BE2C (cell line): ENCODE results near the gene PLEKHS1.
"Not testable (repeated sequence)": the region's sequence is repeated elsewhere in the genome, so short reads cannot be mapped to it uniquely, and the experiment has no call there.

Source experiments
- DNase-seq: peaks from one replicate; pipeline ENCODE4 v3.0.0-alpha.2; 2020
- H3K27me3 ChIP-seq: fragments of 250-450 bp; sonication (Bioruptor Pico); 2 replicates; pipeline ENCODE4 v1.5.1; 2020; ENCODE audit warnings: mild to moderate bottlenecking
- H3K36me3 ChIP-seq: fragments of 250-450 bp; sonication (Bioruptor Pico); 2 replicates; pipeline ENCODE4 v1.5.1; 2020; ENCODE audit warnings: mild to moderate bottlenecking
- H3K4me1 ChIP-seq: fragments of 250-450 bp; sonication (Bioruptor Pico); 2 replicates; pipeline ENCODE4 v1.5.1; 2020
- H3K4me3 ChIP-seq: 2 replicates; pipeline ENCODE4 v1.5.1; 2011; ENCODE audit warnings: low read depth, low read length
- H3K9me3 ChIP-seq: fragments of 250-450 bp; sonication (Bioruptor Pico); 2 replicates; pipeline ENCODE4 v1.5.1; 2020
- TF ChIP-seq, protein P1 (sequence below): IDR thresholded peaks from 2 replicates; pipeline ENCODE4 v1.5.1; 2012; ENCODE audit warnings: mild to moderate bottlenecking, low read depth, low read length

PLEKHS1 gene

DNA sequence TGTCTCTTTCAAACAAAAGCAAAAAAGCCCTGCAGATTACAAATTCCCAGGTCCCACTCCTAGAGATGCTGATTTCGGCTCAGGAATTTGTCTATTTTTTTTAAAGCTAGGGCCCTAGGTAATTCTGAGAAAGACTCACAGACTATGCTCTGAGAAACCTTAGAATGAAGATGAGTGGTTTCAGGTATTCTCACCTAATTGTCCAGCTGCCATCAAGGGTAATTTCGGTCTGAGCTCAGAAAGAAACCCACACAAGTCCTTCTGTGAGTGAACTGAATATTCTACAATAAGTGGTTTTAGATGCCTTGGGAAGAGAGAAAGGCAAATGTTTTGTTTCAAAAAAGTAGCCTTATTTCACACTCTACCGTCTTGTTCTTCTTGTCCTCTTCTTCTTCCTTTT is 56.7 kb downstream of the PLEKHS1 start:
- no peaks in the 10 kb centered on the region for H3K4me1 ChIP-seq
- no peak for DNase-seq
- no peaks in the 10 kb centered on the region for H3K36me3 ChIP-seq
- TF ChIP-seq, protein P1, sequence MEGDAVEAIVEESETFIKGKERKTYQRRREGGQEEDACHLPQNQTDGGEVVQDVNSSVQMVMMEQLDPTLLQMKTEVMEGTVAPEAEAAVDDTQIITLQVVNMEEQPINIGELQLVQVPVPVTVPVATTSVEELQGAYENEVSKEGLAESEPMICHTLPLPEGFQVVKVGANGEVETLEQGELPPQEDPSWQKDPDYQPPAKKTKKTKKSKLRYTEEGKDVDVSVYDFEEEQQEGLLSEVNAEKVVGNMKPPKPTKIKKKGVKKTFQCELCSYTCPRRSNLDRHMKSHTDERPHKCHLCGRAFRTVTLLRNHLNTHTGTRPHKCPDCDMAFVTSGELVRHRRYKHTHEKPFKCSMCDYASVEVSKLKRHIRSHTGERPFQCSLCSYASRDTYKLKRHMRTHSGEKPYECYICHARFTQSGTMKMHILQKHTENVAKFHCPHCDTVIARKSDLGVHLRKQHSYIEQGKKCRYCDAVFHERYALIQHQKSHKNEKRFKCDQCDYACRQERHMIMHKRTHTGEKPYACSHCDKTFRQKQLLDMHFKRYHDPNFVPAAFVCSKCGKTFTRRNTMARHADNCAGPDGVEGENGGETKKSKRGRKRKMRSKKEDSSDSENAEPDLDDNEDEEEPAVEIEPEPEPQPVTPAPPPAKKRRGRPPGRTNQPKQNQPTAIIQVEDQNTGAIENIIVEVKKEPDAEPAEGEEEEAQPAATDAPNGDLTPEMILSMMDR: no peak
- no peak overlapping the region for H3K4me3 ChIP-seq
- no peaks in the 10 kb centered on the region for H3K9me3 ChIP-seq
- H3K27me3 ChIP-seq: peaks cover 33% of the 10 kb centered on the region

DNA sequence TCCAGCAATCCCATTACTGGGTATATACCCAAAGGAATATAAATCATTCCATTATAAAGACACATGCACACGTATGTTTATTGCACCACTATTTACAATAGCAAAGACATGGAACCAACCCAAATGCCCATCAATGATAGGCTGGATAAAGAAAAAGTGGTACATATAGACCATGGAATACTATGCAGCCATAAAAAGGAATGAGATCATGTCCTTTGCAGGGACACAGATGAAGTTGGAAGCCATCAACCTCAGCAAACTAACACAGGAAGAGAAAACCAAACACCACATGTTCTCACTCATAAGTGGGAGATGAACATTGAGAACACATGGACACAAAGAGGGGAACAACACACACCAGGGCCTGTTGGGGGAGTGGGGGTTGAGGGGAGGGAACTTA is 63.2 kb downstream of the PLEKHS1 start:
- H3K9me3 ChIP-seq, H3K4me3 ChIP-seq, H3K36me3 ChIP-seq, H3K27me3 ChIP-seq, H3K4me1 ChIP-seq, DNase-seq: not testable (repeated sequence)

DNA sequence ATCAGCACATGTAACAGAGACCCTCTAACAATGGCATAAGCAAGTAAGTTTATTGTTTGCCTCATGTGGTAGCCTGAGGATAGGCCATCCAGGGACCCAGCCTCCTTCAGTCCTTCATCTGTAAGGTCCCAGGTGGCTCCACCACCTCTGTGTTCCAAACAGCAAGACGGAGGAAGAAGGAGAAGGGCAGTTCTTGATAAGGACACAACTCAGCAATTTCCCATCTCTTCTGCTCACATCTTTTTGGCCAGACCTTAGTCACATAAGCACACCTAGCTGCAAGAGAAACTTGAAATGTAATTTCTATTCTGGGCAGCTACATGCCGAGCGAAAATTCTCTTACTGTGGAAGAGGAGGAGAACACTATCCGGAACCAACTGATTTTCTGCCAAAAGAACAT is 68.5 kb downstream of the PLEKHS1 start:
- DNase-seq: no peak
- Histone ChIP-seq H3K9me3 (no peaks in the 10 kb centered on the region), H3K27me3 (no peaks in the 10 kb centered on the region), H3K4me3 (no peak overlapping the region), H3K36me3 (no peaks in the 10 kb centered on the region), H3K4me1 (no peaks in the 10 kb centered on the region)
- TF ChIP-seq, protein P1: no peak

DNA sequence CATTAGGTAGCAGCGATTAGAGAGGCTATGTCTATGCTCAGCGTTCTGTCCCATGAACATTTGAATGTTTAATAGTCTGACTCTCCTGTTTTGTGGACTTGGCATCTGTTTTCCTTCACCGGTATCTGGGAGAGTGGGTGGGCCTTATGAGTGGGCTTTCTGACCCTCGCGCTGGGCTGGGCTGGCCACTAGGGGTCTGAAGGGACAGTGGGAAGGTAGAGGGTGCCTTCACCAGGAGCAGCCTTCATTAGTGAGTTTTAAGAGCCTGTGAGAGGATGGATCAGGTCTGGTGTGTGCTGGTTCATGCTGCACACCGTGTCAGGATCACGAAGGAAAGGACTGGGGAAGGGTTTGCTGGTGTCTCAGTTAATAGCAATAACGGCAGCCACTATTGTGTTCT is 69.0 kb downstream of the PLEKHS1 start:
- H3K27me3 ChIP-seq: no peaks in the 10 kb centered on the region
- TF ChIP-seq, protein P1: peak; percentile 47
- H3K4me1 ChIP-seq: no peaks in the 10 kb centered on the region
- no peak overlapping the region for H3K4me3 ChIP-seq
- no peaks in the 10 kb centered on the region for H3K36me3 ChIP-seq
- peak; percentile 45 for DNase-seq
- no peaks in the 10 kb centered on the region for H3K9me3 ChIP-seq

DNA sequence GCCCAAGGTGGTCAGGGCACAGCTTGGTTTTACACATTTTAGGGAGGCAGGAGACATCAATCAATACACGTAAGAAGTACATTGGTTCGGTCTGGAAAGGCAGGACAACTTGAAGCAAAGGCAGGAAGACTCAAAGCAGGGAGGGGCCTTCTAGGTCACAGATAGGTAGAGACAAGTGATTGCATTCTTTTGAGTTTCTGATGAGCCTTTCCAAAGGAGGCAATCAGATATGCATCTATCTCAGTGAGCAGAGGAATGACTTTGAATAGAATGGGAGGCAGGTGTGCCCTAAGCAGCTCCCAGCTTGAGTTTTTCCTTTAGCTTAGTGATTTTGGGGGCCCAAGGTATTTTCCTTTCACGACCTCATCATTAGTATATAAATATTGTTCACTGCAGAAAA is 69.8 kb downstream of the PLEKHS1 start:
- H3K36me3 ChIP-seq, H3K4me3 ChIP-seq, H3K27me3 ChIP-seq, H3K9me3 ChIP-seq, DNase-seq, H3K4me1 ChIP-seq: not testable (repeated sequence)

DNA sequence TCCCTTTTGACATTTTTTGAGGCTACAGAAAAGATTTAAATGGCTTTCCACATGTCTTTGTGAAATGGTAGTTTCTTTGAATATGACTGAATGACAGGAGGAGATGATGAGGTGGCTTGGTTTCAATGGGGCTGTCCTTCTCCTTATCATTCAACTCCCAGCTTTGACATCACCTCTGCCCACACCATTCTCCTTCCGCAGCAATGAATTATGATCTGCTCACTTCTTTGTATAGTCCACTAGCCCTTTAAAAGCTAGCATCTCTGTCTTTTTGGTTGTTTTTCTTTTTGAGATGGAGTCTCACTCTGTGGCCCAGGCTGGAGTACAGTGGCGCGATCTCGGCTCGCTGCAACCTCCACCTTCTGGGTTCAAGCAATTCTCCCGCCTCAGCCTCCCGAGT is 70.7 kb downstream of the PLEKHS1 start:
- Histone ChIP-seq H3K4me1 (no peaks in the 10 kb centered on the region), H3K9me3 (no peaks in the 10 kb centered on the region; the same call in 1 of the 2 replicates), H3K4me3 (no peak overlapping the region), H3K36me3 (no peaks in the 10 kb centered on the region), H3K27me3 (no peaks in the 10 kb centered on the region)
- no peak for DNase-seq
- TF ChIP-seq, protein P1: no peak

DNA sequence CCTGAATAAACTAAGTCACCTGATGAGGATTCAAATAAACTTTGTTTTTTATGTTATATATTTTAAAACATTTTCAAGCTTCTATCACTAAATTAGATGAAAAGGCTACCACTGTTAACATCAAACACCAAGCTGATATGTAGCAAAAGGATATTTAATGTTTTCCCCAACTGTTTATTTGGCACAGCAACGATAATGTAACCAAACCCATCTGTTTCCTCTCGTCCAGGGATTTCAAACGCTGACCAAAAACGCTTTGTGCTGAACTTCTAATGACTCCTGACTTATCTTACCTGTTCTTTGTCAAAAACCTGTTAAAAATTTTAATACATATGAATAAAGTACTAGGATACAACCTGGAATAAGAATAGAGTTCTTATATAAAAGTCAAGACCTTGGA is 71.9 kb downstream of the PLEKHS1 start:
- no peaks in the 10 kb centered on the region for H3K4me1 ChIP-seq
- H3K36me3 ChIP-seq: no peaks in the 10 kb centered on the region
- DNase-seq: no peak
- TF ChIP-seq, protein P1: no peak
- H3K4me3 ChIP-seq: no peak overlapping the region
- H3K27me3 ChIP-seq: no peaks in the 10 kb centered on the region
- no peaks in the 10 kb centered on the region; the same call in 1 of the 2 replicates for H3K9me3 ChIP-seq
